ENCODE measurements around the gene CAPN9. TPM values are rescaled to one million over a fixed set of nuclear protein-coding genes. Genes with fewer than 3 reads are reported as not detected.

Gene CAPN9
- polyA plus RNA-seq, 1 donor (not counting 4 experiments of a cell fraction or from before 2014, with no cell fraction given) = not detected

DNA sequence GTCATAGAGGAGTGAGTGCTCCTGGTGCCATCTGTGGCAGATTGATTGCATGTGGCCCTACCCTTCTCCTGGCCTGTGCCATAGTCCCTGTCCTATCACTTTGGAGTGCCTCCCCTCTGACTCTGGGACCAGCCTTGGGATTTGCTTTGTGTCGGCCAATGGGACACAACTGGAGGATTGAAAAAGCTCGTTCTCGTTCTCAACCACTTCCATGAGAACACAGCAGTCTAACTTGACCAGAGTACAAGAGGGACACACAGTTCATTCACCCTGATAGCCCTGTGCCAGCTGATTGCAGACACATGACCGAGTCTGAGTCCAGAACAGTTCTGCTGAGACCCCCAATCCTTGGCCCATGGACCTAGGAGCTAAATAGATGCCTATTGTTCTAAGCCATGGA is 73.4 kb downstream of the CAPN9 start:
- no peaks in the 10 kb centered on the region for H4K20me1 ChIP-seq (ENCODE audit: control insufficient read depth, extremely low read depth, insufficient read depth, low read length)
- H3K9me1 ChIP-seq (ENCODE audit: control insufficient read depth, extremely low read depth, insufficient read depth, low read length) = no peaks in the 10 kb centered on the region
- peaks cover 3% of the 10 kb centered on the region for H3K27me3 ChIP-seq (ENCODE audit: control insufficient read depth, extremely low read depth, insufficient read depth, low read length)
- dilution Hi-C loops (cut with MboI; ENCODE audit: extremely low pct_ligation_motif_present, low sequenced_read_pairs) = no loop called here
- H3K9me3 ChIP-seq (ENCODE audit: control insufficient read depth, low read depth, low read length) = no peaks in the 10 kb centered on the region
- no peak overlapping the region for H3K27ac ChIP-seq (ENCODE audit: control insufficient read depth, insufficient read depth, low read length)
- H3K9ac ChIP-seq (ENCODE audit: control insufficient read depth, extremely low read depth, insufficient read depth, low read length) = no peak overlapping the region
- no peak for FAIRE-seq
- H3K36me3 ChIP-seq (ENCODE audit: control insufficient read depth in 2 of 2, extremely low read depth in 1 of 2, insufficient read depth in 2 of 2, low read length in 2 of 2) = no peaks in the 10 kb centered on the region
- no peak overlapping the region for H3K4me2 ChIP-seq (ENCODE audit: control insufficient read depth, extremely low read depth, insufficient read depth, low read depth, low read length)
- no peak overlapping the region for H3K4me3 ChIP-seq (ENCODE audit: control insufficient read depth in 2 of 3, extremely low read depth in 1 of 3, insufficient read depth in 2 of 3, low read depth in 1 of 3, low read length in 3 of 3)
- no peak for TF ChIP-seq EZH2 (IDR thresholded peaks at IDR 0.05; ENCODE audit: low read length)
- TF ChIP-seq, protein P1, sequence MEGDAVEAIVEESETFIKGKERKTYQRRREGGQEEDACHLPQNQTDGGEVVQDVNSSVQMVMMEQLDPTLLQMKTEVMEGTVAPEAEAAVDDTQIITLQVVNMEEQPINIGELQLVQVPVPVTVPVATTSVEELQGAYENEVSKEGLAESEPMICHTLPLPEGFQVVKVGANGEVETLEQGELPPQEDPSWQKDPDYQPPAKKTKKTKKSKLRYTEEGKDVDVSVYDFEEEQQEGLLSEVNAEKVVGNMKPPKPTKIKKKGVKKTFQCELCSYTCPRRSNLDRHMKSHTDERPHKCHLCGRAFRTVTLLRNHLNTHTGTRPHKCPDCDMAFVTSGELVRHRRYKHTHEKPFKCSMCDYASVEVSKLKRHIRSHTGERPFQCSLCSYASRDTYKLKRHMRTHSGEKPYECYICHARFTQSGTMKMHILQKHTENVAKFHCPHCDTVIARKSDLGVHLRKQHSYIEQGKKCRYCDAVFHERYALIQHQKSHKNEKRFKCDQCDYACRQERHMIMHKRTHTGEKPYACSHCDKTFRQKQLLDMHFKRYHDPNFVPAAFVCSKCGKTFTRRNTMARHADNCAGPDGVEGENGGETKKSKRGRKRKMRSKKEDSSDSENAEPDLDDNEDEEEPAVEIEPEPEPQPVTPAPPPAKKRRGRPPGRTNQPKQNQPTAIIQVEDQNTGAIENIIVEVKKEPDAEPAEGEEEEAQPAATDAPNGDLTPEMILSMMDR (optimal IDR thresholded peaks at IDR 0.05 in 1 of 3, IDR thresholded peaks at IDR 0.05 in 1 of 3, conservative IDR thresholded peaks at IDR 0.05 in 1 of 3; ENCODE audit: extremely low read depth in 1 of 3, insufficient read depth in 2 of 3, low read length in 3 of 3) = no peak
- peaks cover 4% of the 10 kb centered on the region for H3K4me1 ChIP-seq (ENCODE audit: control insufficient read depth, extremely low read depth, insufficient read depth, low read length)
- no peak overlapping the region for H2AFZ ChIP-seq (ENCODE audit: control insufficient read depth, low read length)
- H3K79me2 ChIP-seq (ENCODE audit: control insufficient read depth, insufficient read depth, low read length) = no peaks in the 10 kb centered on the region
- DNase-seq (ENCODE audit: low read depth, low spot score) = no peak

DNA sequence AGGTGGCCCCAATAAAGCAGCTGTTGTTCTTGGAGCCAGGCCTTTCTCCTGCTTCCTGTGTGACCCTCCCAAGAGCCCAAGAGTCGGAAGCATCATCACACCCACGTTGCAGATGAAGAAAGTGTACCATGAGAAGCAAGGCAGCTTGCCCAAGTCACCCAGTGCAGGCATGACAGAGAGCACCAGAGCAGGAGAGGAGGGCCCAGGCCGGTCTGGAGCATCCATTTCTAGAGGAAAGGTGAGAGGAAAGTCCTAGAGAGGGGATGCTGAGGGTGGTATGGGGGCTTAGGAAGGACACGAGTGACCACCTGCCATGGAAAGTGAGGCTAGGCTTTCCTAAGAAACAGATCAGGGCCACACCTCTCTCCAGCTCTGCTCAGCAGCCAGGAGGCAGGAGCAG is 74.2 kb downstream of the CAPN9 start:
- Histone ChIP-seq H3K4me3 (ENCODE audit: control insufficient read depth in 2 of 3, extremely low read depth in 1 of 3, insufficient read depth in 2 of 3, low read depth in 1 of 3, low read length in 3 of 3) (no peak overlapping the region), H3K4me2 (ENCODE audit: control insufficient read depth, extremely low read depth, insufficient read depth, low read depth, low read length) (no peak overlapping the region), H3K9me3 (ENCODE audit: control insufficient read depth, low read depth, low read length) (no peaks in the 10 kb centered on the region), H3K27me3 (ENCODE audit: control insufficient read depth, extremely low read depth, insufficient read depth, low read length) (peaks cover 3% of the 10 kb centered on the region), H4K20me1 (ENCODE audit: control insufficient read depth, extremely low read depth, insufficient read depth, low read length) (no peaks in the 10 kb centered on the region), H3K4me1 (ENCODE audit: control insufficient read depth, extremely low read depth, insufficient read depth, low read length) (peaks cover 4% of the 10 kb centered on the region), H3K9me1 (ENCODE audit: control insufficient read depth, extremely low read depth, insufficient read depth, low read length) (no peaks in the 10 kb centered on the region), H3K36me3 (ENCODE audit: control insufficient read depth in 2 of 2, extremely low read depth in 1 of 2, insufficient read depth in 2 of 2, low read length in 2 of 2) (no peaks in the 10 kb centered on the region), H3K9ac (ENCODE audit: control insufficient read depth, extremely low read depth, insufficient read depth, low read length) (no peak overlapping the region), H2AFZ (ENCODE audit: control insufficient read depth, low read length) (no peak overlapping the region), H3K27ac (ENCODE audit: control insufficient read depth, insufficient read depth, low read length) (no peak overlapping the region), H3K79me2 (ENCODE audit: control insufficient read depth, insufficient read depth, low read length) (no peaks in the 10 kb centered on the region)
- DNase-seq (ENCODE audit: low read depth, low spot score) (no peak), FAIRE-seq (no peak)
- dilution Hi-C loops (cut with MboI; ENCODE audit: extremely low pct_ligation_motif_present, low sequenced_read_pairs) = no loop called here
- TF ChIP-seq, protein P1 (optimal IDR thresholded peaks at IDR 0.05 in 1 of 3, IDR thresholded peaks at IDR 0.05 in 1 of 3, conservative IDR thresholded peaks at IDR 0.05 in 1 of 3; ENCODE audit: extremely low read depth in 1 of 3, insufficient read depth in 2 of 3, low read length in 3 of 3) = no peak
- TF ChIP-seq EZH2 (IDR thresholded peaks at IDR 0.05; ENCODE audit: low read length) = no peak
